Measurements from ENCODE around the gene SHB. TPM values are rescaled to one million over a fixed set of nuclear protein-coding genes. Genes with fewer than 3 reads are reported as not detected.

SHB gene
- total RNA-seq, 1 experiment from 2014 or later: 28.7 TPM

- TF ChIP-seq, protein P1, sequence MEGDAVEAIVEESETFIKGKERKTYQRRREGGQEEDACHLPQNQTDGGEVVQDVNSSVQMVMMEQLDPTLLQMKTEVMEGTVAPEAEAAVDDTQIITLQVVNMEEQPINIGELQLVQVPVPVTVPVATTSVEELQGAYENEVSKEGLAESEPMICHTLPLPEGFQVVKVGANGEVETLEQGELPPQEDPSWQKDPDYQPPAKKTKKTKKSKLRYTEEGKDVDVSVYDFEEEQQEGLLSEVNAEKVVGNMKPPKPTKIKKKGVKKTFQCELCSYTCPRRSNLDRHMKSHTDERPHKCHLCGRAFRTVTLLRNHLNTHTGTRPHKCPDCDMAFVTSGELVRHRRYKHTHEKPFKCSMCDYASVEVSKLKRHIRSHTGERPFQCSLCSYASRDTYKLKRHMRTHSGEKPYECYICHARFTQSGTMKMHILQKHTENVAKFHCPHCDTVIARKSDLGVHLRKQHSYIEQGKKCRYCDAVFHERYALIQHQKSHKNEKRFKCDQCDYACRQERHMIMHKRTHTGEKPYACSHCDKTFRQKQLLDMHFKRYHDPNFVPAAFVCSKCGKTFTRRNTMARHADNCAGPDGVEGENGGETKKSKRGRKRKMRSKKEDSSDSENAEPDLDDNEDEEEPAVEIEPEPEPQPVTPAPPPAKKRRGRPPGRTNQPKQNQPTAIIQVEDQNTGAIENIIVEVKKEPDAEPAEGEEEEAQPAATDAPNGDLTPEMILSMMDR (IDR thresholded peaks at IDR 0.05 in 2 of 3, conservative IDR thresholded peaks at IDR 0.05 in 1 of 3; ENCODE audit: borderline replicate concordance in 1 of 3, insufficient read depth in 1 of 3, low read depth in 2 of 3, low read length in 2 of 3): no peak
- TF ChIP-seq YY1 (IDR thresholded peaks at IDR 0.05; ENCODE audit: extremely low read depth, insufficient replicate concordance, low read depth, low read length) (no peak), ATF3 (IDR thresholded peaks at IDR 0.05) (no peak), CBX3 (IDR thresholded peaks at IDR 0.05; ENCODE audit: low read depth) (no peak), RAD21 (IDR thresholded peaks at IDR 0.05; ENCODE audit: low read depth) (no peak), SIN3A (IDR thresholded peaks at IDR 0.05; ENCODE audit: low read depth) (no peak), ZNF274 (IDR thresholded peaks at IDR 0.05; ENCODE audit: low read depth, low read length) (no peak), REST (IDR thresholded peaks at IDR 0.05; ENCODE audit: low read depth) (no peak), JUND (IDR thresholded peaks at IDR 0.05) (no peak)
Measured at GRCh38 chr9:38060681-38061080, 8.3 kb downstream of the SHB start (continued).
